Stimulated activated CD4-positive, alpha-beta T cell treated with anti-CD3 and anti-CD28 coated beads, Interleukin-2, amount 100 ng/mL, for 4 hours (primary cell): Measurements from ENCODE around the gene YBEY.

Experiments used
- DNase-seq: peaks from one replicate; pipeline ENCODE4 v3.0.0-alpha.2; 2020; ENCODE audit warnings: low read depth

YBEY gene

DNA sequence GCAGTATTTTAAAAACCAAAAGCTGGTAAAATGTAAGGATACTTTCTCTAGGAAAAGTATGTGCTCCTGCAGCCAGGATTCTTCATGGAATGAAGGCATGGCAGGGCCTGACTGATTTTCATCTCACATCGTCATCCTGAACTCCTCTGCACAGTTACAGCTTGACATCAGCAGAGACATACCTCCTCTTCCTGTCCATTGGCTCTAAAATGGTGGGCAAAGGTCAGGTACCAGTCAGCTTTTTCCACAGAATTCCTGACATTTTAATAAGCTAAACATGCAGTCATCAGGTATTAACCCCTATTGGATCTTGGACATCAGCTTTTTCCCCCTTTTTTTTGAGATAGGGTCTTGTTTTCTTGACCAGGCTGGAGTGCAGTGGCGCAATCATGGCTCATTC, 43.7 kb downstream of the YBEY start:
- no peak for DNase-seq

DNA sequence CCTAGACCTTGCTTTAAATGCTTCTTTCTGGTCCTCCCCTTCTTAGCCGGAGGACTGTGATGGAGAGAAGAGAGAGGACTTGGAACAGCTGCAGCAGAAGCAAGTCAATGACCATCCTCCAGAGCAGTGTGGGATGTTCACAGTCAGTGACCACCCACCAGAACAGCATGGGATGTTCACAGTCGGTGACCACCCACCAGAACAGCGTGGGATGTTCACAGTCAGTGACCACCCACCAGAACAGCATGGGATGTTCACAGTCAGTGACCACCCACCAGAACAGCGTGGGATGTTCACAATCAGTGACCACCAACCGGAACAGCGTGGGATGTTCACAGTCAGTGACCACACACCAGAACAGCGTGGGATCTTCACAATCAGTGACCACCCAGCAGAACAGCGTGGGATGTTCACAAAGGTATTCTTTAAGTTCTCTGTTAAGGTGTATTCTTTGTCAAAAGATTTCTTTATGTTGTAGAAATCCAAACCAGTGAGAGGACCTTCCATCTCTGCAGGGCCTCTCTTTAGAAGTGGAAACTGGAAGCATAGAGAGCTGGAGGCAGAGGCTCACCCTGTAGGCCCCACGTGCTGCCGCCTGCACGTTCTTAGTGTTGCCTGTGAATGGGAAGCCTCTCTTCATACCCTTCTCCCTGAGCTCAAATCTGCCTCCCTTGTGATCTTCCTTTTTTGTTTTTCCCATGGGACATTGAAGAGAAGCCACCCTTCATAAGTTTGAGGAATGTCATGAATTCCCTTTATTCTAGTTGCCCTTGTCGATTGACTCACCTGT, 48.4 kb downstream of the YBEY start:
- no peak for DNase-seq

DNA sequence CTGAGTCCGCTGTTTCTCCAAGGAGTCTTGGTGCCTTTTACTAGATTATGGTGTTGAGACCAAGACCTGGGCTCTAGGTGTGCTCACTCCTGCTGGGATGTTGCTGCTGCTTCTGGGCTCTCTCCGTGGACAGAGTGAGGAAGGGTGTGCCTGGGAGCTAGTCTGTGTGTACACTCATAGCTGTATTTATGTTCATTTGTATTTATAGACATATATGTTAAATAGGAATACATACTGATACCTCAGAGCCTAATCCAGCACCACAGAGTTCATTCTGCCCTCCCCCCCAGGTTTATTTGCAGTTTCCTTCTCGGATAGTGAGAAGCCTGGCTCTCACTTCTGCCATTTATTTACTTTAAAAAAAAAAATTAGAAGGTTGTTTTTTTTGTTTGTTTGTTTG, 50.5 kb downstream of the YBEY start:
- DNase-seq, result no peak

DNA sequence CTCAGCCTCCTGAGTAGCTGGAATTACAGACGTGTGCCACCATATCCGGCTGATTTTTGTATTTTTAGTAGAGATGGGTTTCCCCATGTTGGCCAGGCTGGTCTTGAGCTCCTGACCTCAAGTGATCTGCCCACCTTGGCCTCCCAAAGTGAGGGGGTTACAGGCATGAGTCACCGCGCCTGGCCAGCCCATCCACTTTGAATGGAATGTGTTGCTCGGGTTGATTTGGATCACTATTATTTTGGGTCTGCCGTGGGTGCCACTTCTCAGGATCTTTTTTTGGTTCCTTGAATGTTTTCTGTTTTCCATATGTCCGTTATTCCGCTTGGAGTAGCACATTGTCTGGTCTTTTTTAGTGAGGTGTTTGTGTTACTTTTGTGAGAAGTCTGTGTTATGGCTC, 54.9 kb downstream of the YBEY start:
- no peak for DNase-seq

DNA sequence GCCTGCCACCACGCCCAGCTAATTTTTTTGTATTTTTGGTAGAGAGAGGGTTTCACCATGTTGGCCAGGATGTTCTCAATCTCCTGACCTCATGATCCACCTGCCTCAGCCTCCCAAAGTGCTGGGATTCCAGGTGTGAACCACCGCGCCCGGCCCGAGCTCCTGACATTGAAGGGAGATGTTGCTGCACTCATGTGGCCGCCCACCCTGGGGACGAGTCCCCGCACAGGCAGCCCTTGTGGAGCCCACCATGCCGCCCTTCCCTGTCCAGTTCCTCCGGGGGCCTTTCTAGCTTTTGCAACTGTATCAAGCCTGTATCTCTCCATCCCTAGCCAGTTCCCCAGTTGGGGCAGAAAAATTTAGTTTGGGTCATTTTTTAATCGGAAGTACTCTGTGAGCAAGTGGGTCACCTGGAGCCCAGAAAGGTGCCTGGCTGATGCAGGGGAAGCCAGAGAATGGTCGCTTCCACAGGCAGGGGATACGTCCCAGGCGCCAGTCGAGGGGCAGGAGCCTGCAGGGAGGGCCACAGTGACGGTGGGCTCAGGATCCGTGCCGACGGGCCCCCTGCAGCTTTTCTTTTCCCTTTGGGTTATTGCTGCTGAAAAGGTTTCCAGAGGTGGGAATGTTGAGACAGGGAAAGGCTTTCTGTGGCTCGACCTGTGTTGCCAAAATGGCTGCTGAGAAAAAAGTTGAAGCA, 58.2 kb downstream of the YBEY start:
- no peak for DNase-seq

DNA sequence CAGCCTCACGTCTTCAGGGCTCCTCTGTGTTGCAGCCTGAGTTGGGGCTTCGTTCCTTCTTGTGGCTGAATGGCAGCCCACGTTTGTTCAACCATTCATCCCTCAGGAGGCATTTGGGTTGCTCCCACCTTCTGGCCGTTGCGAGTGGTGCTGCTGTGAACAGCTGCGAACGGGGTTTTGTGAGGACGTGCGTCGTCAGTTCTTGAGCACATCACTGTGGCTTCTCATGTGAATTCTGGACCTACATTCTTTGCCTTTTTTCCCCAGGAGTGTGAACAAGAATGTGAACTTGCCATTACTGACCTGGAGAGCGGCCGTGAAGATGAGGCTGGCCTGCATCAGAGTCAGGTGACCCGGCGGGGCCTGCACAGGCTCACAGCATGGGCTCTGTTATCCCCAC, 59.7 kb downstream of the YBEY start:
- DNase-seq, result no peak

DNA sequence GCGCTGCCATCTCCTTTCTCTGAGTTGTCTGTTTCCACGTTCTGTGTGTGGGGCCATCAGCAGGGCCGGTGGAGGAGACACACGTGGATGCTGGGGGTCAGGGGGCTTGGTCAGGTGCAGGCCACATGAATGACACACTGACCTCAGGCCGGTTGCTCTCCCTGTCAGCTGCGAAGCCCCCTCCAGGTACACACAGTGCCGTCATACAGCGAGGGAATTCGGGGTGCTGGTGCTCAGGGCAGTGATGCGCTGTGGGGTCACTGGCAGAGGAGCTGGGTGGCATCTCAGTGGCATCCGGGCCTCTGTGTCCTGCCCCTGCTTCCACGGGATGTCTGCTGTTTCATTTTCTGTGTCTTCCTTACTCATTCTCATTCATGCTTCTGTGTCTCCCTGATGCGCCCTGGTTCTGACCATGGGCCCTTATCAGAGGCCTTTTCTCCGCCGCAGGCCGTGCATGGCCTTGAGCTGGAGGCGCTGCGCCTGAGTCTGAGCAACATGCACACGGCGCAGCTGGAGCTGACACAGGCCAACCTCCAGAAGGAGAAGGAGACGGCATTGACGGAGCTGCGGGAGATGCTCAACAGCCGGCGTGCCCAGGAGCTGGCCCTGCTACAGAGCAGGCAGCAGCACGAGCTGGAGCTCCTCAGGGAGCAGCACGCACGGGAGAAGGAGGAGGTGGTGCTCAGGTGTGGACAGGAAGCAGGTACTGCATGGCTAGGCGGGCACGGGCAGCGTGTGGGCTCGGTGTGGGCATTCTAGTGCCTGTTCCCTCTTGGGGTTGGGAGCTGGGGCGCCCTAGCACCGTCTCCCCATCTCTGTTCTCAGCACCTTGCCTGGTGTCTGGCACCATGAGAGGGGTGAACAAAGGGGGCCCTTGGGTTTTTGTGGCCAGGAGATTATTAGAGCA, 60.4 kb downstream of the YBEY start:
- no peak for DNase-seq

DNA sequence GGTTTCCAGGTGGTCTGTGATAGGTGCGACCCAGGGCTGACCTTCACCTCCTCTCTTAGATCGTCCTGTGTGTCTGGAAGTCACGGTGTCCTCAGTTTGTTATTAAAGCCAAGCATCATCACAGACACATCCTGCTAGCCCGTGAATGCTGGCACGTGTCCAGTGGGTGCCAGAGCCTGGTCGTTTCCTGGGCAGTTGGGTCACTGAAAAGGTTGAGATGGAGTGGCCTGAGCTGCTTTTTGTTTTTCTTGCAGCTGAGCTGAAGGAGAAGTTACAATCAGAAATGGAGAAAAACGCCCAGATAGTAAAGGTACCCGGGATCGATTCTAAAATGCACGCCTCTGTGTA, 61.0 kb downstream of the YBEY start:
- DNase-seq, result no peak
